Hippocampal formation (tissue), 2 donors: Measurements from ENCODE around the gene CEACAM19.

Source experiments
- DNase-seq, 2 donors: peaks; one replicate each; lab custom pipeline; 2025; lab: John Stamatoyannopoulos, UW

CEACAM19 gene

GRCh38 chr19:44722131-44723121, 51.1 kb downstream of the CEACAM19 start:
- no peak for DNase-seq

- no peak for DNase-seq
Measured at GRCh38 chr19:44723299-44723951, 52.1 kb downstream of the CEACAM19 start.

- DNase-seq: peak; percentile 41 to 67
Measured at GRCh38 chr19:44723952-44724319, 52.7 kb downstream of the CEACAM19 start.

GRCh38 chr19:44725251-44725650, 54.0 kb downstream of the CEACAM19 start:
- DNase-seq: no peak

- DNase-seq: no peak
Measured at GRCh38 chr19:44725684-44726083, 54.4 kb downstream of the CEACAM19 start.

- no peak for DNase-seq
Measured at GRCh38 chr19:44726465-44726864, 55.2 kb downstream of the CEACAM19 start.

GRCh38 chr19:44728178-44728577, 56.9 kb downstream of the CEACAM19 start:
- no peak for DNase-seq

- DNase-seq: no peak
Measured at GRCh38 chr19:44729516-44730033, 58.3 kb downstream of the CEACAM19 start.

- no peak for DNase-seq
Measured at GRCh38 chr19:44731081-44731480, 59.8 kb downstream of the CEACAM19 start.

GRCh38 chr19:44731622-44732021, 60.3 kb downstream of the CEACAM19 start:
- DNase-seq: no peak

- DNase-seq: no peak
Measured at GRCh38 chr19:44732235-44733014, 61.1 kb downstream of the CEACAM19 start.
